CD4-positive, alpha-beta T cell (primary cell): ENCODE measurements around the gene PKDREJ. TPM values are rescaled to one million over a fixed set of nuclear protein-coding genes. Genes with fewer than 3 reads are reported as not detected.

ENCODE experiments used
- ATAC-seq: fragments of 200-7000 bp; cut with Tn5 transposase; one replicate; pipeline ENCODE4 v1.10.0; 2022; ENCODE audit warnings: mild to moderate bottlenecking; ENCODE audit not compliant: poor library complexity
- CTCF ChIA-PET: fragments of 350-600 bp; sonication (Branson Sonifier 250); formaldehyde crosslinking; loops from one replicate; lab custom pipeline; 2021; ENCODE audit warnings: antibody characterized with exemption, inconsistent platforms; lab: Charles Lee
- POLR2A ChIA-PET: fragments of 350-600 bp; sonication (Branson Sonifier 250); formaldehyde crosslinking; loops from one replicate; lab custom pipeline; 2021; ENCODE audit warnings: antibody characterized with exemption, inconsistent platforms; lab: Charles Lee
- DNase-seq, 14 experiments: peaks; one replicate each; pipeline ENCODE4 v3.0.0-alpha.2; 2013 to 2020; ENCODE audit warnings: mixed read lengths in 2 of 14
- H3K27ac ChIP-seq, 2 donors: one replicate each; pipeline versions ENCODE4 v1.5.1 to v1.7.0; 2013; ENCODE audit warnings: low read length in 2 of 2, low read depth in 1 of 2, mild to moderate bottlenecking in 1 of 2
- H3K27me3 ChIP-seq, 2 experiments: 1 replicate in 1 of 2; 2 replicates in 1 of 2; pipeline versions ENCODE4 v1.6.1 to v1.7.0; 2013; ENCODE audit warnings: low read length in 2 of 2, control low read depth in 1 of 2, mild to moderate bottlenecking in 1 of 2, moderate library complexity in 1 of 2; ENCODE audit not compliant: insufficient read depth in 2 of 2, control insufficient read depth in 1 of 2
- H3K36me3 ChIP-seq: one replicate; pipeline ENCODE4 v1.6.1; 2013; ENCODE audit warnings: low read length, control low read depth; ENCODE audit not compliant: insufficient read depth
- H3K4me1 ChIP-seq: one replicate; pipeline ENCODE4 v1.6.1; 2013; ENCODE audit warnings: low read length, control low read depth; ENCODE audit not compliant: insufficient read depth
- H3K4me3 ChIP-seq: one replicate; pipeline ENCODE4 v1.5.1; 2013; ENCODE audit warnings: mild to moderate bottlenecking, low read length, moderate library complexity
- H3K9me3 ChIP-seq, 2 experiments: 1 replicate in 1 of 2; 2 replicates in 1 of 2; pipeline versions ENCODE4 v1.6.1 to v1.7.0; 2013; ENCODE audit warnings: low read length in 2 of 2, mild to moderate bottlenecking in 2 of 2, control low read depth in 1 of 2, moderate library complexity in 1 of 2; ENCODE audit not compliant: control insufficient read depth in 1 of 2, insufficient read depth in 1 of 2
- H3K27ac Mint-ChIP-seq: one replicate; pipeline ENCODE4 v1.8.0; 2020; ENCODE audit warnings: mixed read lengths
- H3K27me3 Mint-ChIP-seq: one replicate; pipeline ENCODE4 v1.8.0; 2021; ENCODE audit warnings: mixed read lengths
- H3K36me3 Mint-ChIP-seq: one replicate; pipeline ENCODE4 v1.8.0; 2021; ENCODE audit warnings: low read depth, mixed read lengths
- H3K4me1 Mint-ChIP-seq: one replicate; pipeline ENCODE4 v1.8.0; 2021; ENCODE audit warnings: low read depth, mixed read lengths
- H3K4me3 Mint-ChIP-seq: one replicate; pipeline ENCODE4 v1.8.0; 2020; ENCODE audit warnings: mild to moderate bottlenecking, mixed read lengths
- H3K9me3 Mint-ChIP-seq: one replicate; pipeline ENCODE4 v1.8.0; 2020; ENCODE audit warnings: mixed read lengths
- intact Hi-C, 2 experiments: fragments of 100-400 bp; cut with DNase I in 1 of 2; cut with micrococcal nuclease in 1 of 2; formaldehyde crosslinking; loops; one replicate each; pipeline versions ENCODE4 v1.15.1 to v1.9.0; 2023 to 2025; cut with DNase I, micrococcal nuclease
- total RNA-seq, 174 experiments: library from RNA in 2 of 174; stranded (reverse) in 2 of 174; gene quantifications; one replicate each; pipeline ENCODE4 v1.2.3 and lab custom pipeline; 2021 to 2026
- TF ChIP-seq, protein P1 (sequence below): fragments of 200-600 bp; IDR thresholded peaks from one replicate; pipeline ENCODE4 v1.8.0; 2022; ENCODE audit warnings: antibody characterized with exemption, mild to moderate bottlenecking

The PKDREJ gene
- total RNA-seq, 2 experiments from 2014 or later = not detected

DNA sequence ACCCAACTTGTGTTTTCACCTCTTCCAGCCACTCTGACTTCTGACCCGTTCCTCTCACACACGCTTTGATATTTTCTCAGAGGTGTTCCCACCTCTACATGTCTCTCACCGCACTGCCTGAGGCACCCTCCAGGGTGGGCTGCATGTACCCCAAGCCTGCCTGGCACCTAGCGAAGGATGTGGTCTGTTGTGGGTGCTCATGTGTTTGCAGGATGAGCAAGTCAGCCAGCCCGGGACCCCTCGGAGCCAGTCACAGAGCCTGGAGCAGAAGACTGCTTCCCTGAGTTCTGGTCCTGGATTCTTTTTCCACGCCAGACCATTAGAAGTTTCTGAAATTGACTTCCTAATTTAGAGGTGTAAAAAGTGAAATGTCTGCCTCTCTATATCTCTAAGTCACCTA, 37.3 kb upstream of the PKDREJ start:
- no peak overlapping the region for H3K4me3 ChIP-seq
- Mint-ChIP-seq H3K9me3 (no peaks in the 10 kb centered on the region), H3K4me3 (no peak overlapping the region), H3K27me3 (peaks cover 4% of the 10 kb centered on the region), H3K36me3 (peaks cover 4% of the 10 kb centered on the region), H3K27ac (no peak overlapping the region), H3K4me1 (peaks cover 15% of the 10 kb centered on the region)
- intact Hi-C loops = no loop called here
- H3K27me3 ChIP-seq = no peaks in the 10 kb centered on the region
- POLR2A ChIA-PET = interaction anchor here (0.6 kb wide), 1 partner anchor 10 kb away, joined by 3 read pairs; no protein-coding TSS in a partner anchor
- TF ChIP-seq, protein P1, sequence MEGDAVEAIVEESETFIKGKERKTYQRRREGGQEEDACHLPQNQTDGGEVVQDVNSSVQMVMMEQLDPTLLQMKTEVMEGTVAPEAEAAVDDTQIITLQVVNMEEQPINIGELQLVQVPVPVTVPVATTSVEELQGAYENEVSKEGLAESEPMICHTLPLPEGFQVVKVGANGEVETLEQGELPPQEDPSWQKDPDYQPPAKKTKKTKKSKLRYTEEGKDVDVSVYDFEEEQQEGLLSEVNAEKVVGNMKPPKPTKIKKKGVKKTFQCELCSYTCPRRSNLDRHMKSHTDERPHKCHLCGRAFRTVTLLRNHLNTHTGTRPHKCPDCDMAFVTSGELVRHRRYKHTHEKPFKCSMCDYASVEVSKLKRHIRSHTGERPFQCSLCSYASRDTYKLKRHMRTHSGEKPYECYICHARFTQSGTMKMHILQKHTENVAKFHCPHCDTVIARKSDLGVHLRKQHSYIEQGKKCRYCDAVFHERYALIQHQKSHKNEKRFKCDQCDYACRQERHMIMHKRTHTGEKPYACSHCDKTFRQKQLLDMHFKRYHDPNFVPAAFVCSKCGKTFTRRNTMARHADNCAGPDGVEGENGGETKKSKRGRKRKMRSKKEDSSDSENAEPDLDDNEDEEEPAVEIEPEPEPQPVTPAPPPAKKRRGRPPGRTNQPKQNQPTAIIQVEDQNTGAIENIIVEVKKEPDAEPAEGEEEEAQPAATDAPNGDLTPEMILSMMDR = no peak
- DNase-seq (no peak), ATAC-seq (no peak)
- no peak overlapping the region for H3K27ac ChIP-seq
- peaks cover 19% of the 10 kb centered on the region for H3K4me1 ChIP-seq
- CTCF ChIA-PET = no interaction called here
- H3K9me3 ChIP-seq = no peaks in the 10 kb centered on the region
- H3K36me3 ChIP-seq = no peaks in the 10 kb centered on the region

DNA sequence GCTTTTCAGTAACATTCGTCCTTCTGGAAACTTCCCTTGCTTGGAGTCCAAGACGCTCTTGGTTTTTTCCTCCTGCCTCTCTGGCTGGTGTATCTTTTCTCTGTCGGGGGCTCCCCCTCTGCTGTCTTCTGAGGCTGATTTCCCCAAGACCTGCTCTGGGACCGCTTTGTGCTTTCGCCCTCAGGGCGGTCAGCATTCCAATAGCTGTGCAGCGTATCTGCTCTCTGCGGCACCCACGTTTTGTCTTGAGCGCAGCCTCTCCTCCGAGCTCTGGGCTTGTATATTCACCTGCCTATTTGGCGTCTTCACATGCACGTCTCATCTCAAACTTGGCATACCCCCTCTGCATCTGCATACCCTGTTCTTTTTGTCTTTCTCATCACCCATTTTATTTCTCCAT, 36.0 kb upstream of the PKDREJ start:
- Mint-ChIP-seq H3K27ac (no peak overlapping the region), H3K9me3 (no peaks in the 10 kb centered on the region), H3K4me3 (peak overlapping the region; percentile 30), H3K4me1 (peaks cover 21% of the 10 kb centered on the region), H3K27me3 (peaks cover 4% of the 10 kb centered on the region), H3K36me3 (peaks cover 4% of the 10 kb centered on the region)
- CTCF ChIA-PET = no interaction called here
- peaks cover 23% of the 10 kb centered on the region for H3K4me1 ChIP-seq
- ATAC-seq = no peak
- DNase-seq = no peak
- H3K27me3 ChIP-seq = no peaks in the 10 kb centered on the region
- H3K9me3 ChIP-seq = no peaks in the 10 kb centered on the region
- no peak overlapping the region for H3K27ac ChIP-seq
- no peaks in the 10 kb centered on the region for H3K36me3 ChIP-seq
- TF ChIP-seq, protein P1 = no peak
- no peak overlapping the region for H3K4me3 ChIP-seq
- intact Hi-C loops = loop anchor here (5.0 kb wide), 2 partner anchors 47 to 292 kb away; partner anchors contain the start of gene CDPF1 (in 1 of the 2)
- POLR2A ChIA-PET = no interaction called here

DNA sequence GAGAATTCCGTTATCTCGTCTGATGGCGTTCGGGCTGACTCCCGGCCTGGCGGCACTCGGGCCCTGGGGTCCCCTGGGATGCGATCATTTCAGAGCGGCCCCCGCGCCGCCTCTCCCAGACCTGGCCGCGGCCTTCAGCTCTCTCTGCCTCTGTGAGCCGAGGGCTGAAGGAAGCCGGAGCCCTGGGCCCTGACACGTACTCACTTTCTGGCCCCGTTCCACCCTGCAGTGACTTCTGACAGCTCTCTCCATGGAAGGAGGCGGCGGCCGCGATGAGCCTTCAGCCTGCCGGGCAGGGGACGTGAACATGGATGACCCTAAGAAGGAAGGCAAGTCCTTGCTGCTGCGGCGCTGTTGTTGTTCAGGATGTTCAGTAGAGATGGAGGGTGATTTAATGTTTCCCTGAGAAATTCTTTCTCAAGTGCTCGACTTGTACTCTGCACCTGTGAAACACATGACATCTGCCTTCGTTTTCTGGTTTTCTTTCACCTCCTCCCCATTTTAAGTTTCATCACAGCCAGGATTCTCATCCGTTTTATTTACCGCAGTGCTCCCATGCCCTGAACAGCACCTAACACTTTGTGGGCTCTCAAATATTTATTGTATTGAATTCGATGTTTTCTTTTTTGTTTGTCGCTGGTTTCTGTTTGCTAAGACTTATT, 34.1 kb upstream of the PKDREJ start:
- Mint-ChIP-seq H3K36me3 (peaks cover 4% of the 10 kb centered on the region), H3K4me1 (peaks cover 26% of the 10 kb centered on the region), H3K27me3 (peaks cover 4% of the 10 kb centered on the region), H3K9me3 (no peaks in the 10 kb centered on the region), H3K4me3 (peak overlapping the region; percentile 85), H3K27ac (no peak overlapping the region)
- Histone ChIP-seq H3K4me1 (peaks cover 23% of the 10 kb centered on the region), H3K27ac (no peak overlapping the region), H3K4me3 (peak overlapping the region; percentile 77), H3K9me3 (no peaks in the 10 kb centered on the region), H3K27me3 (no peaks in the 10 kb centered on the region), H3K36me3 (no peaks in the 10 kb centered on the region)
- TF ChIP-seq, protein P1 = no peak
- ChIA-PET CTCF (interaction anchor here (1.6 to 2.1 kb wide), 2 partner anchors 47 to 291 kb away, joined by 6 to 8 read pairs; partner anchors contain the start of gene CDPF1), POLR2A (interaction anchor here (1.6 to 2.2 kb wide), 2 partner anchors 47 to 175 kb away, joined by 5 to 30 read pairs; partner anchors contain the start of gene CDPF1)
- DNase-seq = peak in 1 of 14 experiments; percentile 37
- no peak for ATAC-seq
- intact Hi-C loops = loop anchor here (2.0 to 5.0 kb wide), 3 partner anchors 38 to 290 kb away; partner anchors contain the start of genes CDPF1 (in 1 of the 2) and TRMU (in 1 of the 2)
